GM19452 (cell line): ENCODE data around the gene SRPK2.

Experiments used
- ATAC-seq: cut with Tn5 transposase; IDR thresholded peaks from one replicate; pipeline ENCODE4 v1.9.1; 2021; ENCODE audit not compliant: unreplicated experiment

Gene SRPK2

GRCh38 chr7:105149827-105150226 lies 238.9 kb downstream of the SRPK2 start:
- no peak for ATAC-seq

- no peak for ATAC-seq
Measured at GRCh38 chr7:105141068-105141467, 247.7 kb downstream of the SRPK2 start.

GRCh38 chr7:105139381-105139780 lies 249.3 kb downstream of the SRPK2 start:
- ATAC-seq = no peak

- no peak for ATAC-seq
Measured at GRCh38 chr7:105137898-105138297, 250.8 kb downstream of the SRPK2 start.

GRCh38 chr7:105136221-105136620 lies 252.5 kb downstream of the SRPK2 start:
- no peak for ATAC-seq

- no peak for ATAC-seq
Measured at GRCh38 chr7:105133986-105134655, 254.6 kb downstream of the SRPK2 start.

- ATAC-seq = no peak
Measured at GRCh38 chr7:105133358-105133757, 255.4 kb downstream of the SRPK2 start.

GRCh38 chr7:105132835-105133234 lies 255.9 kb downstream of the SRPK2 start:
- no peak for ATAC-seq

GRCh38 chr7:105132335-105132734 lies 256.4 kb downstream of the SRPK2 start:
- ATAC-seq = no peak

- ATAC-seq = no peak
Measured at GRCh38 chr7:105131890-105132289, 256.8 kb downstream of the SRPK2 start.

GRCh38 chr7:105131033-105131656 lies 257.6 kb downstream of the SRPK2 start:
- ATAC-seq = no peak

GRCh38 chr7:105130580-105130979 lies 258.1 kb downstream of the SRPK2 start:
- no peak for ATAC-seq

- no peak for ATAC-seq
Measured at GRCh38 chr7:105130048-105130447, 258.7 kb downstream of the SRPK2 start.

GRCh38 chr7:105127179-105127578 lies 261.5 kb downstream of the SRPK2 start:
- no peak for ATAC-seq

- ATAC-seq = no peak
Measured at GRCh38 chr7:105126436-105126975, 262.2 kb downstream of the SRPK2 start.

- ATAC-seq = no peak
Measured at GRCh38 chr7:105125745-105126144, 263.0 kb downstream of the SRPK2 start.

- ATAC-seq = no peak
Measured at GRCh38 chr7:105122619-105123018, 266.1 kb downstream of the SRPK2 start.

GRCh38 chr7:105118612-105119600 lies 269.8 kb downstream of the SRPK2 start:
- no peak for ATAC-seq

- ATAC-seq = no peak
Measured at GRCh38 chr7:105112440-105113418, 276.0 kb downstream of the SRPK2 start.

- no peak for ATAC-seq
Measured at GRCh38 chr7:105107458-105107857, 281.3 kb downstream of the SRPK2 start.
